GM19463 (cell line): ENCODE measurements around the gene C20orf141.
"Not testable (repeated sequence)": the region's sequence is repeated elsewhere in the genome, so short reads cannot be mapped to it uniquely, and the experiment has no call there.

ENCODE experiments used
- ATAC-seq: cut with Tn5 transposase; IDR thresholded peaks from one replicate; pipeline ENCODE4 v1.9.1; 2021; ENCODE audit warnings: mild to moderate bottlenecking, moderate library complexity; ENCODE audit not compliant: unreplicated experiment

The C20orf141 gene

DNA sequence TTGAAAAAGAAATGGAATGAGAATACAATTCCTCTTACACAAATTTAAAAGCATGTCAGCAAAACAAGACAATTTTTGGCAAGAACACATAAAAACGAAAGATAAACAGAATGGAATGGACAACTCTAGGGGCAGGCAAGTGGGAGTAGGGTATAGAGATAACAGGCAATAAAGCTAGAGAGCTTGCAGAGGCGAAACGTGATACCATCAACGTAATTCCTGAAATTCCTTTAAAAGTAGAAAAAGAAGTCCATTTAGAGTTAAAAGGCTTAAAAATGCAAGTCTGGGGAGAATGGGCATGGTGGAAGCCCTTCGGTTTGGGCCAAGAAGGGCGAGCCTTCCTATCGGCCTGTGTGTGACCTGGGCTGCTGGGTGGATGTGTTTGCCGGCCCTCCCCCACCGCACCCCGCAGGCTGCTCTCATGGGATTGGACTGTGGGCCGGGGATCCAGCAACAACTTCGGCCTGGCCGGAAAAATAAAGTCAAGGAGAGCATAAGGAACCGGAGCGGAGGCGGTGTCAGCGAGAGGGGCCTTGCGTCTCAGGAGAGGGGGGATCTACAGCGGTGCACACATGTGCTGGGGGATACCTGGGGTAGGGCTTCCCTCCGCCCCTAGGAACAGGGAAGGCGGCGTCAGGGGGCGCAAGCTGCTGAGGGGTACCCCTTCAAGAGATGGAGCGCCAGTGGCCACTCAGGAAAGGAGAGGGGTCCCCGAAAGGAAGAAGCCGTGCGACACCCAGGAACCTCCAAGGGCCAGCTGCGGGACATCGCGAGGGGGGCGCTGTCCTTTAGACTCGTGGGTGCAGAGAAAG, 5.5 kb downstream of the C20orf141 start:
- ATAC-seq, result no peak

DNA sequence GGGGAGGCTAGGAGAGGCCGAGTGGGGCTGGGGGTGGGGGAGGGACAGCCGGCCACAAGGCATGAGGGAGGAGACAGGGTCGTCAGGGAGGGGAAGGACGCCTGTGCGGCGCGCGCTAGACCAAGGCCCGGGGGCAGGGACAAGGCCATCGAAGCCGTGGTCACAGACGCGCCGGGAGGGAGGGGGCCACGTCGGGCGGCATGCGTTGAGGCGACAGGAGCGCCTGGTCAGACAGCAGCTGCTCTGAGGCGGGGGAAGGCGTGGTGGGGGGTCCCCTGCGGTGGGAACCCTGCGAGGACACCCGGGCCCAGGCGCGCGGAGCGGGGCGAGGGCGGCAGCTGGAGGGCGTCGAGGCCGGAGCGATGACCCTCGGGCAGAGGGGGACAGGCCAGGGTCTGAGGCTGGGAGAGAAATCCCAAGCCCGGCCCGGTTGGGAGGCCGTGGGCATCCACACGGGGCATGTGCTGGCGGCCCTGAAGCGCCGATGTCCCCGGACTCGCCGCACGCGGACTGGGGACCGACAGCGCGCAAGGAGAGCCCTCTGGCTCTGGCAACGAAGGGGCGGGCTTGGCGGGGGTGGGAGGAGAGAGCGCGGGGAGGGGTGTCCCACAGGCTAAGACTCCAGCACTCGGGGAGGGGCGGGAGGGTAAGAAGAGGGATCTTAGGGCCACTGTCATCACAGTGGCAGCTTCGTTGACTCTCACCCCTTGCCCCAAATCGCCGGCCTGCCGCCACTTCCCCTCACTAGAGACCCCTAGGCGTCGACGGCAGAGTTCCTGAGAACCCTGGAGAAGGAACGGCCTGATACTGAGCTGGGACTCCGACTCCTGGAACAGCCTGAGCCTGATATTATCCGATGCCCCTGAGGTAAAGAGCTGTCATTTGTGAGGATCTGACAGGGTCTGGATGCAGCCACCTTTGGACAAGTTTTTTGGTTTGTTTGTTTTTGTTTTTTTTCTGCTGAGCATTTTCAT, 6.4 kb downstream of the C20orf141 start:
- no peak for ATAC-seq

DNA sequence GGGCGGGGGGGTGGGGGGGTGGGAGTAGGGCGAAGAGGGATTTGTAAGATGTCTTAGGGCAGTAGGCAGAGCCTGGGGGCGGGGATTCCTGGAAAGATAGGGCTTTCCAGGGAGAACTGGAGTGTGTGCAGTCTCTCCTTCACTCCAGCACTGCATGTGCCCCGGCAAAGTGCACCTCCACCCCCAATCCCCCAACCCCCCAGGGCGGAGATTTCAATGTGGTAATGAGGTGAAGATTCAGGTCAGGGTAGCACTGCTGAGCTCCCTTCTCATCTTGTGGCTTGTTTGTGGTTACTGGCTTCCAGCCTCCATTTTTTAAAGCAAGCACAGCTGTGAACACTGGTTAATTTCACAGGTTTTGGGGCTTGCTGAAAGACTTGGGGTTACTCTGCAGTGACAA, 7.3 kb downstream of the C20orf141 start:
- no peak for ATAC-seq

DNA sequence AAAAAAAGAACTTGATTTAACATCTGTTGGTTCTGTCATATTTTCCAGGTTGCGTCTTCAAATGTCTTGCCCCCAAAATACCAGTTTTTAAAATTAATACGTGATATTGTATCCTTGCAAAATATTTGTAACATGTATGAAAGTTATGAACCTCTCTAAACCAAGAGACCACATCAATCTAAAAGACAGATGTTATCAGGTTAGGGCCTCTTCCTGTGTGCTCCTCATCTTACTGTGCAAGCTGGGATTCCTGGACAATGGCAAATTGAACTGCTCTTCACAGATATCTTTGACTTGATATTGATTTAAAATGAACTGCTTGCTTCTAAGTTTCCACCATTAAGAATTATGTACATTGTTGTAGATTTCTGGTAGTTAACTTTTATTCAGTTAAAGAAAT, 11.0 kb downstream of the C20orf141 start:
- no peak for ATAC-seq

DNA sequence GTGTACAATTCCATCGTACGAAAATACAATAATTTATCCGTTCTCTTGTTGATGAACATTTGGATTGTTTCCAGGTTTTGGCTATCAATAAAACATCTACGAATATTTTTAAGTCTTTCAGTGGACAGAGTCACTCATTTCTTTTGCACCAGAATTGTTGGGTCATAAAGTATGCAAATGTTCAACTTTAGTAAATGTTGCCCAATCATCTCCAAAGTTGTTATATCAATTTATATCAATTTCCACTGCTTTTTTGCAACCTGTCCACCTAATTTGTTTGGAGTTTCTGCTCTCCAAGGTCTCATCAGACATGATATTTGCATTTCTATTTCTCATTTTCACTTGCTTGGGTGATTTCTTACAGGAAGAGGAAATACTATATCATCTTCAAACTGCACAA, 11.9 kb downstream of the C20orf141 start:
- no peak for ATAC-seq

DNA sequence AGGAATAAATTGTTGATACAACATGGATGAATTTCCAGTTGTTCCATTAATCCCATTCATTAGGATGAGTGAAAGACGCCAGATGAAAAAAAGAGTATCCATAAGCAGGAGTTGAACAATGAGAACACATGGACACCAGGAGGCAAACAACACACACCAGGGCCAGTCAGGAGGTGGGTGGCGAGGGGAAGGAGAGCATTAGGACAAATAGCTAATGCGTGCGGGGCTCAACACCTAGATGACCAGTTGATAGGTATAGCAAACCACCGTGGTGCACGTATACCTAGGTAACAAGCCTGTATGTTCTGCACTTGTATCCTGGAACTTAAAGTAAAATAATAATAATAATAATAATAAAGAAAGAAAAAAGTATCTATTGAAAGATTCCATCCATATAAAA, 14.6 kb downstream of the C20orf141 start:
- no peak for ATAC-seq

DNA sequence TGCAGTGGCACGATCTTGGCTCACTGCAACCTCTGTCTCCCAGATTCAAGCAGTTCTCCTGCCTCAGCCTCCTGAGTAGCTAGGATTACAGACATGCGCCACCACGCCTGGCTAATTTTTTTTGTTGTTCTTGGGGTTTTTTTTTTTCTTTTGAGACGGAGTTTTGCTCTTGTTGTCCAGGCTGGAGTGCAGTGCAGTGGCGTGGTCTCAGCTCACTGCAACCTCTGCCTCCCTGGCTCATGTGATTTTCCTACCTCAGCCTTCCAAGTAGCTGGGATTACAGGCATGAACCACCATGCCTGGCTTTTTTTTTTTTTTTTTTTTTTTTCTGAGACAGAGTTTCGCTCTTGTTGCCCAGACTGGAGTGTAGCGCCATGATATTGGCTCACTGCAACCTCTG, 16.4 kb downstream of the C20orf141 start:
- ATAC-seq, result not testable (repeated sequence)

DNA sequence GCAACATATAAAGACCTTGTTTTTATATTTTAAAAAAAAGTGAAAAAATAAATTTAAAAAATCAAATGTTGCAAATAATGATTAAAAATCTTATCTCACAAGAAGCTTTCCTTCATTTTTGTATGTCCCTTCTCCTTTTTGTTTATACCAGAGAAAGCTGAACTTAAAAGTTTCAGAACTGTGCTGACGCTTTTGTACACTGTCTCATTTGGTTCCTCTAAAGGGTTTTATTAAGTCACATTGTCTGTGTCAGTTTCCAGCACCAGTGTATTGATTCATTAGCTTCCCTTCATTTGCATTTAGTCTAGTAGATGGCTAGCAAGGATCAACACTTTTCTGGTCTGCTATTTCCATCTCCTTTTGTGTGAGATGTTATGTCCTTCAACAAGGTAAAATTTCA, 19.0 kb downstream of the C20orf141 start:
- no peak for ATAC-seq

DNA sequence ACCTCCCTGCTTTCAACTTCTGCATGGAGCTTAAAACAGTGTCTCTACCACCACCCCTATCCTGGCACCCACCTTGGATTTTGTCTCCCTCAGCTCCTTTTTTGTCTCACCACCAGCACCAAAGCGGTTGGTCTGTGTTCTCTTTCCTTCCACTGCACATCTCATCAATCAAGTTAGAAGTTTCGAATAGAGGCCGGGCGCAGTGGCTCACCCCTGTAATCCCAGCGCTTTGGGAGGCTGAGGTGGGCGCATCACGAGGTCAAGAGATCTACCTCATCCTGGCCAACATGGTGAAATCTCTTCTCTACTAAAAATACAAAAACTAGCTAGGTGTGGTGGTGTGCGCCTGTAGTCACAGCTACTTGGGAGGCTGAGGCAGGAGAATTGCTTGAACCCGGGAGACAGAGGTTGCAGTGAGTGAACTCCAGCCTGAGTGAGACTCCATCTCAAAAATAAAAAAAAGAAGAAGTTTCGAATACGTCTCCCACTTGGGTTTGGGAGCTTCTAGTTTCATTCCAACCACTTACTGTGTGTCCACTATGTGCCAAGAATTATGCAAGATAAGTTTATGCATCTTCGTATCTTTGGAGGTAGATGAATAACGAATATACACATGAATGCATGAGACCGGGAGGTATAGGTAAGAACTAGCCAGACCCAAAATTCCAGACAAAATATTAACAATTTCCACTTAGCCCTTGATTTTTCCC, 19.8 kb downstream of the C20orf141 start:
- ATAC-seq, result no peak

DNA sequence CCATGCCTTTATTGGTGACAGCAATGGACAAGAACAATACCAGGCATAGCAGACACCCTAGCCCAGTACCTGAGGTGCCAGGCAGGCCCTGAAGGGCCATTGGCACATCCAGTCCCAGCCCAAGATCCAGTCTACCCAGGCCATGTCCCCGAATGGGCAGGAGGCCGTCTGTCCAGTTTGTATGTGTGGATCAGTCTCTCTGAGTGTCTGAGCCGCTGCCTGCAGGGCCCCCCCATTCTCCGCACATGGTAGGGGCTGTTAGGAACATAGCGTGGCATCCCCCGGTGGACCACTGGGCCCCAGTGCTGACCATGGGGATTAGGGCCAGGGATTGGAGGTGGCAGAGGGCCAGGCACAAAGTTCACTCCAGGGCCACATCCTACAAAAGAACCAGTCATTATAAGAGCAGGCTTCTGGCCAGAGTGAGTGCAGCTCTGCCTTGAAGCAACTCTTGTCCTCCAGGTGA, 20.6 kb downstream of the C20orf141 start:
- ATAC-seq, result no peak

DNA sequence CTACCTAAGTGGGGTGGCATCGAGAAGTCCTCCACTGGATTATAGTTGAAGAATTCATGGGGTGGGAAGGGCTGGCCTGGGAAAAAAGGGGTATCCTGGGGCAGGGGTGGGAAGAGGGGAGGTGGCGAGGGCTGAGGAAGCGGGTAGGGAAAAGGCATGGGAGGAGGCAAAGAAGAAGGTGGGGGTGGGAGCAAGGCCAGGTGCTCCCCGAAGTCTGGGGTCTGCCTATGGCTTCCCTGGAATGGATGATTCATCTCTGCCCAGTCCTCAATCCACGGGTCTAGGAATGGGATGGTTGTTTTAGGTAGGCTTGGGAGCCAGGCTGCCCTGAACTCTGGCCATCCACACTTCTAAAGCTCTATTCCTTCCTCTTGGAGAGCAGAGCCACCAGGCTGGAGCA, 21.2 kb downstream of the C20orf141 start:
- ATAC-seq, result no peak

DNA sequence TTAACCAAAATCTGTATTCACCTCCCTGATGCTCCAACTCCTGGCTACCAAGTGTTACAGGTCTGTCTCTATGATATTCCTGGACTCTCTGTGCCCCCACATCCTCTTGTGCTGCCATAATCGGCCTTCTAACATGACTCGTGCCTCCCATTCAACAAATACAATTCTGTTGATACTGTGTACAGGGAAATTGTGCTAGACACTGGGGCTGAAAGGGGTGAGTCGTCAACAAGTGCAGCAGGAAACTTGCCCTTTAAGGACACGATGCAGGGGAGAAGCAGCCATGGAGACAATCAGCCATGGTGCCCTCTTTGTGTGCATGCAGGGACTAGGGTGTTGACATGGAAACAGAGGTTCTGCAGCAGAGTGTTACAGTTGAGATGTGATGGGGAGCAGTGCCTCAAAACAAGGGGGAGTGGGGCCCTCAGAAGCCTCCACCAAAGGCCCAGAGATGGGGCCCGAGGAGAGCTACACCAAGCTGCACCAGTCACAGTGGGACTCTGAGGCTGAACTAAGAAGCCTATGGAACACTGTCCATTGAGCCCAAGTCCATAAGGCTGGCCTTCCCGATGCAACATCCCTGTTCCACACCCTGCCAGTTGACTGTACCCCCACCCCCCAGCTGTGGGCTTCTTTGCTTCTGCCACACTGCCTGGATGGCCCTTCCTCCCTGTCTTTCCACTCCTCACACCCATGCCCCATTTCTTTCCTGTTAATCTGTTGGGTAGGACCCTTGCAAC, 22.6 kb downstream of the C20orf141 start:
- no peak for ATAC-seq

DNA sequence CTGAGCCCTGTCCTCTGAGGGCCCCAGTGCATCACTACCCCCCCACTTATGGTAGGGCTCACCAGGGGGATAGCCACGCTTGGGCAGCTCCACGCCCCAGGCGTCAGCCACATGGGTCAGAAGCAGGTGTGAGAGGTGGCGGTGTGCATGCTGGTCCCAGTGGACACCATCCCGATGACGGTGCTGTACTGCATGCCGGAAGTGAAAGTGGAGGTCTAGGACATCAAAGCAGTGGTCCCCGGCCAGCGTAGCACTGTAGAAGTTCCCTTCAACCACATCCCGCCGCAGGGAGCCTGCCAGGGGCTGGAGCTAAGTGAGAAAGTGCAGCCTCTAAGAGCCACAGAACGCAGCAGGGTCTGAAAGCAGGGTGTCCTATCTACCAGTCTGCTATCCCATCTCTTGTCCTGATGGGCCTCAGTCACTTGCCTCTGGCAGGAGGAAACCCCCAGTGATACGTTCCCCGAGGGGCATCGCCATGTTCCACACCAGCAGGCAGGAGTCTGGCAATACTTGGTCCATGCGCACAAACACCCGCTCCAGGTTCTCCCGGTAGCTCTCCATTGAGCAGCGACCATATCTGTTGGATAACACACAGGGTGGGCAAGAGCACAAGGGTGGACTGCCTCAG, 23.5 kb downstream of the C20orf141 start:
- no peak for ATAC-seq

DNA sequence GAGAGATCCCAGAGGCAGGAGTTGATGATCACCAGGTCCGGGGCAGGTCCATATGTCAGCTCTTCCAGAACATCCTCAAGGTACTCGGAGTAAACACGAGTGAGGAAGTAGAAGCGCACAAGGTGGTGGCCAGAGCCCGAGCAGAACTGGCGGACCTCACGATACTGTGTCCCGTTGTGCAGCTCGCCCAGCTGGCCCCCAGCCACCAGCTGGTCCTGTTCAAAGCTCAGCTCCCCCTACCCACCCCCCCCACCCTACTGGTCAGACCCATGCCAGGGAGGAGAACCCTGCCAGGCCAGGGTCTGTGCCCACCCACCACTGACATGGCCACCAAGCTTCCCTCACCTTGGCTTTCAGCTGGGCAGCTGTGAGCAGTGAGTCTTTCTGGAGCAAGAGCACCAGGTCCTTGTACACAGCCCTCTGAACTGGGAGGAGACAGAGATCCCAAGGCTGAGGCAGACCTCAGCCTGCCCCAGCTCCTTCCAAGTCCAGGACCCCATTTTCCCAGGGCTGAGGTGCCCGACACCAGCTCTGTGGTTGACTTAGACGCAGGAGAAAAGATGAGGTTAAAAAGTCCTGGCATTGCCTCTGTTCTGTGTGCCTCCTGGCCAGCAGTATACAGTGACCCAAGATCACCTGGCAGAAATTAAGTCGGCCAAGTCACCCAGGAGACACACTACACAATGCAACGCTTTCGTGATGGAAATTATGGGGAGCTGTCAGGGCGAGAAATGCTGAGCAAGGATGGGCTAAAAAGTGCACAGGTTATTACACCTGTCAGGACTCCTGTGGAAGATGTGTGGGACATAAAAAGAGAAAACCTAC, 24.3 kb downstream of the C20orf141 start:
- no peak for ATAC-seq

DNA sequence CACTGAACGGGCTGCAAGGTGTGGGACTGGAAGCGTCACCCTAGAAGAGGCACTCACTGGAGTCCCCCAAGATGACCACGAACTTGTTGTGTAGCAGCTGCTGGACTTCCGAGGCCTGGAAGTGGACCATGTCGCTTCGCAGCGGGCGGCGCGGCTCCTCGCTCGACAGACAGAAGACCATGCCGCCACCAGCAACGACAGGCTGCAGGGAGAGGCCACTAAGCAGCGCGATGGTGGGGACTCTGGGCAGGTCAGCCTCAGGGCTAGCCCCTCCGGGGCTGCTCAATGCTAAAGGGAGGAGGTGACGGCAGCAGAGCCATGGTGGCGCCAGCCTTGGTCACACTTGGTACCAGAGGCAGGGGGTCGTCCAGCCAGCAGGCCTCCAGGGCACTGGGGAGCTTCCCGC, 24.9 kb downstream of the C20orf141 start:
- ATAC-seq, result no peak

DNA sequence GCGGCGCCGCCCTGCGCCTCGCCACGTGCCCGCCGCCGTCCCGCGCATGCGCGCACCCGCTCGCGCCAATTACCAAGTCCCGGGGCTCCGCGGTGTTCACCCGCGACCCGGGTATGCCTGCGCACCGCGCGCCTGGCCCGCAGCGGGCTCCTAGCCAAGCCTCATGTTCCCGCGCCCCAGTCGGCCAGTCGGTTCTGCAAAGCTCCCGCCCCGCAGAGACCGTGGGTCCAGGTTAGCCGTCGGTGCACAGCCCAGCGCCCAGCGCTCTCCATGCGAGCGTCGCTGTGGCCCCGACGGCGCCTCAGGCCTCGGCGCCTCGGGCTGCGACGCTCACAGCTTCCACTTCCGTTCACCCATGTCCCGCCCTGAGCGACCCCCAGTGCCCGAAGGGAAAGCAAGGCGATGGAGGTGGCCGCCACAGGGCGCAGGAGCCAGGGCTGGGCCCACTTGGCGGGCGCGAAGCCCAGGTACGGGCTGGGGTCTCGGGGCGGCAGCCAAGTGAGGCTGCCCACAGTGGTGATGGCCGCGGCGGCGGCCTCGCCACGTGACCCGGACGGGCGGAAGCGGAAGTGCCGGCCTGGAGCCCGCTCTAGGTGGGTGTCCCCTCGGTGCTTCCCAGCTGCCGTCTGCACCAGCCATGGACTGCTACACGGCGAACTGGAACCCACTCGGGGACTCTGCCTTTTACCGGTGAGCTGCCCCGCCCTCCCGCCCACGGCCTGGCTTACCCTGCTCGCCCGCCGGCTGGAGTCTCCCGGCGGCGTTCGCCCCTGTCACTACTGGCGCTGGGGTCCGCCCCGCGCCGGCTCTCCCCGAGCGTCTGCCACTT, 25.6 kb downstream of the C20orf141 start, which contains the start of the genes PCED1A and VPS16:
TSS of gene PCED1A (minus strand) at position 518 of the 829 bp plus-strand sequence. CDS start 743 bp downstream, outside the sequence.
TSS of gene VPS16 (plus strand) at position 608 of the 829 bp plus-strand sequence. CDS start at position 638, 30 bp downstream.
- peak; percentile 96 for ATAC-seq

DNA sequence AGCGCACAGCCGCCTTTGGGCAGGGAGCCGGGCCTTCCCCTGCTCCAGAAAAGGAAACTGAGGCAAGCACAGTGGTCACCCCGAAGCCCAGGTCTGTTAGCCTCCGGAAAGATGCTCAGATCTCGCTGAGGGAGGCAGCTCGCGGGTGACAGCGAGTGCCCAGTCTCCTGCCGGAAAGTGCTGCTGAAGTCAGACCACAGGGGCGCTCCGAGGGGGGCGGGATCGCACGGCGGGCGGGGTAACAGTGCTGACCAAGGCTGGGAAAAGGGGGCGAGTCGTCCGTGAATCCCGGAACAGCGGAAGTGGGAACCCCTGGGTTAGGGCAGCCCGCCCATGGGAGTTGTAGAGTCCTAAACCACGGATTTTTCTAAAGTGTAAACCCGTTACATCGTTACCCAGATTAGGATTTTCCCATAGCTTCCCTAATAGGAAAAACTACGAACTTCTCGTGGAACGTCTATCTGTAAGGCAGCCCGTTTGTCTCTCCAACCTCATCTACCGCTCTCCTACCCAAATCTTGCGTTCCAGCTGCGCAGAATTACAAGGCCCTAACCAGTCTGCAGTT, 26.3 kb downstream of the C20orf141 start:
- peak; percentile 35 for ATAC-seq

DNA sequence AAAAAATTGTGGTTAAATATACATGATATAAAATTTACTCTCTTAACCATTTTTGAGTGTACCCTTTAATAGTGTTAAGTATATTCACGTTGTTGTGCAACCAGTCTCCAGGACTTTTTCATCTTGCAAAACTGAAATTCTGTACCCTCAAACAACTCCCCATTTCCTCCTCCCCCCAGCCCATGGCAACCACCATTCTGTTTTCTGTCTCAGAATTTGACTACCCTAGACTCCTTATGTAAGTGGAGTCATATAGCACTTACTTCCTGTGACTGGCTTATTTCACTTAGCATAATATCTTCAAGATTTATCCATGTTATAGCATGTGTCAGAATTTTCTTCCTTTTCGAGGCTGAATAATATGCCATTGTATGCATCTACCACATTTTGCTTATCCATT, 30.8 kb downstream of the C20orf141 start:
- ATAC-seq, result no peak
